Dendritic cell treated with granulocyte-macrophage colony-stimulating factor and Interleukin-4, amounts not matched to agents 40 ng/mL and 50 ng/mL, for 4 days (primary cell): ENCODE measurements around the gene CRTAC1.

Experiments used
- H3K27ac Mint-ChIP-seq: one replicate; pipeline ENCODE4 v1.8.0; 2022; ENCODE audit warnings: mild to moderate bottlenecking, mixed read lengths
- H3K27me3 Mint-ChIP-seq: one replicate; pipeline ENCODE4 v1.8.0; 2022; ENCODE audit warnings: mild to moderate bottlenecking, mixed read lengths
- H3K36me3 Mint-ChIP-seq: one replicate; pipeline ENCODE4 v1.8.0; 2022; ENCODE audit warnings: low read depth, mixed read lengths
- H3K4me1 Mint-ChIP-seq: one replicate; pipeline ENCODE4 v1.8.0; 2022; ENCODE audit warnings: low read depth, mixed read lengths
- H3K4me3 Mint-ChIP-seq: one replicate; pipeline ENCODE4 v1.8.0; 2022; ENCODE audit warnings: mild to moderate bottlenecking, moderate library complexity, mixed read lengths
- H3K9me3 Mint-ChIP-seq: one replicate; pipeline ENCODE4 v1.8.0; 2022; ENCODE audit warnings: mixed read lengths
- intact Hi-C: fragments of 100-400 bp; cut with micrococcal nuclease; formaldehyde crosslinking; loops from one replicate; pipeline ENCODE4 v1.15.0; 2022

Gene CRTAC1

DNA sequence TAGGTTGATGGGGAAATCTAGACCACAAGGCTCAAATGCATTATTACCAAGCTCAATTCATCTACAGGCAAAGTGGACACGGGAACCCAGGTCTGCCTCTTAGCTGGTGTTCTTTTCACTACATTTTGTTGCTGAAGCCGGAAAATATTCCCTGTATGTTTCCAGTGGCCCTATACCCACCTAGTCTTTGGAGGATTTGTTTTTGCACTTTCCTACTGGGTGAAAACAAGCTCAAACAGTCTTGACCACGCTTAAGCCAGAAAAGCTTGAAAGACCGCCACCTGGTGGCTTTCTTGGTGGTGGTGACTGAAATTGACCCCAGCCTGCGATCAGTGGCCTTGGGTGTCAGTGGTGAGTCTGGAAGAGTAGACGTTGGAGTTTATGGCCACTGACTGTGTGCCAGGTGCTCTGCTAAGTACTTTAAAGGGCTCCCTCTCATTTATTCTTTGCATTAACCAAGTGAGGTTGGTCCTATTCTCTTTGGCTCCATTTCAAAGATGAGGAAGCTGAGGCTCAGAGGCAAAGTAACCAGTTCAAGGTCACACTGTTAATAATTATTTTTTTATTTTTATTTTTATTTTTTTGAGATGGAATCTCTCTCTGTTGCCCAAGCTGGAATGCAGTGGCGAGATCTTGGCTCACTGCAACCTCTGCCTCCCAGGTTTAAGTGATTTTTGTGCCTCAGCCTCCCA lies 11.1 kb upstream of the CRTAC1 start:
- Mint-ChIP-seq H3K27ac (no peak overlapping the region), H3K9me3 (no peaks in the 10 kb centered on the region)

GRCh38 chr10:98039690-98040381 lies 9.4 kb upstream of the CRTAC1 start:
- Mint-ChIP-seq H3K36me3 (no peaks in the 10 kb centered on the region), H3K4me1 (no peaks in the 10 kb centered on the region), H3K27me3 (peaks cover 74% of the 10 kb centered on the region), H3K9me3 (no peaks in the 10 kb centered on the region), H3K4me3 (no peak overlapping the region), H3K27ac (no peak overlapping the region)
- intact Hi-C loops: loop anchor here (10.0 kb wide), 1 partner anchor 245 kb away; no protein-coding TSS in a partner anchor

More for the DNA sequence above, 11.1 kb upstream of the CRTAC1 start:
- Mint-ChIP-seq H3K36me3 (no peaks in the 10 kb centered on the region), H3K4me3 (no peak overlapping the region), H3K27me3 (peaks cover 69% of the 10 kb centered on the region), H3K4me1 (no peaks in the 10 kb centered on the region)
- intact Hi-C loops: loop anchor here (1.0 to 10.0 kb wide), 2 partner anchors 127 to 247 kb away; no protein-coding TSS in a partner anchor

DNA sequence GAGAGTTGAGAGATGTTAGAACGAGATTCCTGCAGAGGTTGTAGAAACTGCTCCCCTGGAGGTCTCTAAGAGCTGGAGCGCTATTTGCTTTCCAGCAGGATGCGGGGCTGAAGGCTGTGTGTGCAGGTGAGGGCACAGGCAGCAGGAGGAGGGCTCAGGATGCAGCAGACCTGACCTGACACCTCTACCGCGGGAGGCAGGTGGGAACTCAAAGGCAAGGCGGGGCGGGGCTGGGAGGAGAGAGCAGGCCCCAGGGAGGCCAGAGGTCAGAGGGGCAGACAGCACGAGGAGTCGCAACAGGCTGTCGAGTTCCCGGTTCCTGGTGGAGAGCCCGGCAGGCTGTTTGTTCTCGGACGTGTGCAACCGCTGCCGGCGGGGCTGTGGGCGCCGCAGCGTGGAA lies 7.9 kb upstream of the CRTAC1 start:
- H3K9me3 Mint-ChIP-seq: no peaks in the 10 kb centered on the region
- H3K27me3 Mint-ChIP-seq: peaks cover 81% of the 10 kb centered on the region
- no peak overlapping the region for H3K4me3 Mint-ChIP-seq
- H3K4me1 Mint-ChIP-seq: no peaks in the 10 kb centered on the region
- intact Hi-C loops: no loop called here
- H3K27ac Mint-ChIP-seq: no peak overlapping the region
- no peaks in the 10 kb centered on the region for H3K36me3 Mint-ChIP-seq

- no peaks in the 10 kb centered on the region for H3K4me1 Mint-ChIP-seq
- no peaks in the 10 kb centered on the region for H3K36me3 Mint-ChIP-seq
- H3K27ac Mint-ChIP-seq: no peak overlapping the region
- intact Hi-C loops: no loop called here
- peaks cover 86% of the 10 kb centered on the region for H3K27me3 Mint-ChIP-seq
- H3K4me3 Mint-ChIP-seq: no peak overlapping the region
- no peaks in the 10 kb centered on the region for H3K9me3 Mint-ChIP-seq
Observed at GRCh38 chr10:98035599-98035998, 5.2 kb upstream of the CRTAC1 start.

GRCh38 chr10:98033515-98033914 lies 3.1 kb upstream of the CRTAC1 start:
- H3K4me3 Mint-ChIP-seq: no peak overlapping the region
- intact Hi-C loops: no loop called here
- no peaks in the 10 kb centered on the region for H3K9me3 Mint-ChIP-seq
- H3K4me1 Mint-ChIP-seq: no peaks in the 10 kb centered on the region
- no peaks in the 10 kb centered on the region for H3K36me3 Mint-ChIP-seq
- peaks cover 88% of the 10 kb centered on the region for H3K27me3 Mint-ChIP-seq
- no peak overlapping the region for H3K27ac Mint-ChIP-seq

DNA sequence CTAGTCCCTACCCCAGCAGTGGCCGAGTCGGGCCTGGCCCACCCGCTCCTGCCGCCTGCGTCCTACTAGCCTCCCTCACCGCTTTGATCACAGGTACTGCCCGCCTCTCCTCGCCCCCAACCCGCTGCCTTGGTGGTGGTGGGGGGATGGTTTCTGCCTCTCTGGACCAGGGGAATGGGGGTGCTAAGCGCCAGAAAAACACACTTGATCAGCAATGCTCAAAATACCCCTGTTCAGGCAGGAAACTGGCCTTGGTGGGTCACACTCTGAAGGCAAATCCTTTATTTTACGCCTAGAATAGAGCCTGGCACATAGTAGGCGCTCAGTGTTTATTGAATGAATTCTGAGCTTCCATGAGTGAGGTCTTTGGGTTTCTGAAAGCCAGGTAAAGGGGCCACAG lies 1.0 kb upstream of the CRTAC1 start:
- no peak overlapping the region for H3K4me3 Mint-ChIP-seq
- no peaks in the 10 kb centered on the region for H3K4me1 Mint-ChIP-seq
- H3K27ac Mint-ChIP-seq: no peak overlapping the region
- intact Hi-C loops: no loop called here
- no peaks in the 10 kb centered on the region for H3K36me3 Mint-ChIP-seq
- H3K27me3 Mint-ChIP-seq: peaks cover 80% of the 10 kb centered on the region
- no peaks in the 10 kb centered on the region for H3K9me3 Mint-ChIP-seq

DNA sequence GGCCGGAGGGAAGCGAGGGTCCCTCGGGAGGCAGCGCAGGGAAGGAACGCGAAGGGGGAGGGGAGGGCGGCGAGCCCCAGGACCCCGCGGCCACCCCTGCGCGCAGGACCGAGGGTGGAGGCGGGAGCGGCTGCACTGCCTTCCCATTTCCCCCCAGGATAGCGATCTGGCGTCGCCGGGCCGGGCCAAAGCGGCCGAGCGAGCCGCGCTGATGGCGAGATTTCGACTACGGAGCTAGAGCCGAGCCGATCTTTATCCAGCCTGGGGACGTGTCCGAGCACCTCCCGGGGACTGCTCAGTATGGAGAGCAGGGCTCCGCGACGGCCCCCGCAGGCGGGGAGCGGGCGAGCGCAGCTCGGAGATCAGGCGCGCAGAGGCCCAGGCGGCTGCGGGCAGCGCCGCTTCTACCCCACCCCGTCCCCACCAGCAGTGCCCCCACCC lies 590 bp upstream of the CRTAC1 start:
- Mint-ChIP-seq H3K9me3 (no peaks in the 10 kb centered on the region), H3K27ac (no peak overlapping the region), H3K27me3 (peaks cover 78% of the 10 kb centered on the region), H3K36me3 (no peaks in the 10 kb centered on the region), H3K4me3 (no peak overlapping the region), H3K4me1 (no peaks in the 10 kb centered on the region)
- intact Hi-C loops: no loop called here

- Mint-ChIP-seq H3K27me3 (peaks cover 74% of the 10 kb centered on the region), H3K4me3 (no peak overlapping the region), H3K4me1 (no peaks in the 10 kb centered on the region), H3K9me3 (no peaks in the 10 kb centered on the region), H3K36me3 (no peaks in the 10 kb centered on the region), H3K27ac (no peak overlapping the region)
- intact Hi-C loops: loop anchor here (5.0 kb wide), 1 partner anchor 112 kb away; no protein-coding TSS in a partner anchor
Observed at GRCh38 chr10:98029149-98030092, 1.0 kb downstream of the CRTAC1 start.

DNA sequence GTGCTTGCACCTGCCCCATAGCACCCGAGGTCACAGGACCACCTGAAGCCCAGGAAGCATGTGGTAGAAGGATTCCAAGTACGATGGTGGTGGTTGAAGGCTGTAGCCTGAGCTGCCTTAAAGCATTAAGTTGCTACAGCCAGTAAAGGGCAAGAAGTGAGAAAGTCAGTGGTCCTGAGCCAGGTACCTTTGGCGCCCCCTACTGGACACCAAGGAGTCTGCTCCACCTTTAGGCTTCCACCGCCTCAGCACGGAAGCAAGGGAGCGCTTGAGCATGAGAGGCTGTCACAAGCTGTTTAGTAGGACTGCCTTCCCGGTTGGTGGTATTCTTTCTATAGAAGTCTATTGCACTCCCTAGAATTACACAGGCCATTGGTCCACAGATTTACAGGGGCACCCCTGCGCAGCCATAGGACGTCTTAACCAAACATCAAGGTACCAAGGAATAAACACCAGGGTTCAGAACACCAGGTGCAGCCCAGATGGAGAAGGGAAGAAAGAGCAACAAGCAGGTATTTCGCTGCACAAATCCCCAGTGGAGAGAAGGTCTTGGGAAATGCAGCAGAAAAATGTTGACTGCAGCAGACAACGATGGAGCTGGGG lies 2.2 kb downstream of the CRTAC1 start:
- no peaks in the 10 kb centered on the region for H3K9me3 Mint-ChIP-seq
- no peaks in the 10 kb centered on the region for H3K4me1 Mint-ChIP-seq
- intact Hi-C loops: loop anchor here (5.0 kb wide), 1 partner anchor 111 kb away; no protein-coding TSS in a partner anchor
- no peak overlapping the region for H3K27ac Mint-ChIP-seq
- H3K4me3 Mint-ChIP-seq: no peak overlapping the region
- no peaks in the 10 kb centered on the region for H3K36me3 Mint-ChIP-seq
- peaks cover 66% of the 10 kb centered on the region for H3K27me3 Mint-ChIP-seq

GRCh38 chr10:98023024-98023423 lies 7.4 kb downstream of the CRTAC1 start:
- Mint-ChIP-seq H3K27me3 (peaks cover 40% of the 10 kb centered on the region), H3K36me3 (no peaks in the 10 kb centered on the region), H3K4me1 (no peaks in the 10 kb centered on the region), H3K9me3 (no peaks in the 10 kb centered on the region), H3K4me3 (no peak overlapping the region), H3K27ac (no peak overlapping the region)
- intact Hi-C loops: no loop called here

DNA sequence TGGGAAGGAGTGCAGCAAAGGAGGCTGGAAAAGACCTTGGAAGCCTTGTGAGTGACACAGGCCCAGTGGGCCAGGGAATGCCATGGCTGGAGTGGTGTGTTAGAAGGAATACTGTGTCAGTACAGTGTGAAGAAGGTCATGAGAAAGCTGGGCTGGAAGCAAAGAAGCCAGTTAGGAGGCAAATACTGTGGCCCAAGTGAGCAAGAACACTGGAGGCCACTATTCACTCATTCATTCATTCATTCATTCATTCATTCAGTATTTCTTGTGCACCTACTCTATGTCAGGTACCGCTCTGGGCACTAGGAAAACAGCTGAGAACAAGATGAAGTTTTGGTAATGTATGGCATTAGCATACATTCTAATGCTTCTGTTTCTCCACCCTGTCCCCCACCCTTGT lies 9.6 kb downstream of the CRTAC1 start:
- Mint-ChIP-seq H3K4me3 (no peak overlapping the region), H3K27me3 (peaks cover 40% of the 10 kb centered on the region), H3K4me1 (no peaks in the 10 kb centered on the region), H3K36me3 (no peaks in the 10 kb centered on the region), H3K9me3 (no peaks in the 10 kb centered on the region), H3K27ac (no peak overlapping the region)
- intact Hi-C loops: no loop called here

GRCh38 chr10:98020254-98020653 lies 10.2 kb downstream of the CRTAC1 start:
- no peaks in the 10 kb centered on the region for H3K9me3 Mint-ChIP-seq
- peaks cover 35% of the 10 kb centered on the region for H3K27me3 Mint-ChIP-seq
- intact Hi-C loops: no loop called here
- no peaks in the 10 kb centered on the region for H3K36me3 Mint-ChIP-seq
- H3K4me3 Mint-ChIP-seq: no peak overlapping the region
- no peaks in the 10 kb centered on the region for H3K4me1 Mint-ChIP-seq
- no peak overlapping the region for H3K27ac Mint-ChIP-seq

GRCh38 chr10:98019784-98020183 lies 10.6 kb downstream of the CRTAC1 start:
- intact Hi-C loops: no loop called here
- no peaks in the 10 kb centered on the region for H3K9me3 Mint-ChIP-seq
- peaks cover 32% of the 10 kb centered on the region for H3K27me3 Mint-ChIP-seq
- no peaks in the 10 kb centered on the region for H3K4me1 Mint-ChIP-seq
- H3K36me3 Mint-ChIP-seq: no peaks in the 10 kb centered on the region
- no peak overlapping the region for H3K27ac Mint-ChIP-seq
- no peak overlapping the region for H3K4me3 Mint-ChIP-seq
